HPDE6-E6E7 (cell line): ENCODE results near the gene TP53TG3B.
"Not testable (repeated sequence)": the region's sequence is repeated elsewhere in the genome, so short reads cannot be mapped to it uniquely, and the experiment has no call there.

Experiments
- DNase-seq: peaks from one replicate; pipeline ENCODE4 v3.0.0; 2011; ENCODE audit warnings: missing footprints; ENCODE audit errors: extremely low spot score

Gene TP53TG3B

GRCh38 chr16:33360541-33360940, at the start of gene TP53TG3B:
Gene TP53TG3B (plus strand): TSS chr16:33360841. CDS start chr16:33360909, 68 bp downstream.
- not testable (repeated sequence) for DNase-seq

DNA sequence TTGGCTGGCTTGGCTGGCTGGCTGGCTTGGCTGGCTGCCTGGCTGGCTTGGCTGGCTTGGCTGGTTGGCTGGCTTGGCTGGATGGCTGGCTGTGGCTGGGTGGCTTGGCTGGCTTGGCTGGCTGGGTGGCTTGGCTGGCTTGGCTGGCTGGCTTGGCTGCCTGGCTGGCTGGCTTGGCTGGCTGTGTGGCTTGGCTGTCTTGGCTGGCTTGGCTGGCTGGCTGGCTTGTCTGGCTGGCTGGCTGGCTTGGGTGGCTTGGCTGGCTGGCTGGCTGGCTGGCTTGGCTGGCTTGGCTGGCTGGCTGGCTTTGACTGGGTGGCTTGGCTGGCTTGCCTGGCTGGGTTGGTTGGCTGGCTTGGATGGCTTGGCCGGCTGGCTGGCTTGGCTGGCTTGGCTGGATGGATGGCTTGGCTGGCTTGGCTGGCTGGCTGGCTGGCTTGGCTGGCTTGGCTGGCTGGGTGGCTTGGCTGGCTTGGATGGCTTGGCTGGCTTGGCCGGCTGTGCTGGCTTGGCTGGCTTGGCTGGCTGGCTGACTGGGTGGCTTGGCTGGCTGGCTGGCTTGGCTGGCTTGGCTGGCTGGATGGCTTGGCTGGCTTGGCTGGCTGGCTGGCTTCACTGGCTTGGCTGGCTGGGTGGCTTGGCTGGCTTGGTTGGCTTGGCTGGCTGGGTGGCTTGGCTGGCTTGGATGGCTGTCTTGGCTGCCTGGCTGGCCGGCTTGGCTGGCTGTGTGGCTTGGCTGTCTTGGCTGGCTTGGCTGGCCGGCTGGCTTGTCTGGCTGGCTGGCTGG, 24.2 kb upstream of the TP53TG3B start:
- not testable (repeated sequence) for DNase-seq

GRCh38 chr16:33337627-33338542, 22.8 kb upstream of the TP53TG3B start:
- not testable (repeated sequence) for DNase-seq

GRCh38 chr16:33338543-33338951, 22.1 kb upstream of the TP53TG3B start:
- not testable (repeated sequence) for DNase-seq

GRCh38 chr16:33339093-33340061, 21.3 kb upstream of the TP53TG3B start:
- DNase-seq, result not testable (repeated sequence)
